GM23338 (cell line): ENCODE results near the gene SLC12A7. TPM values are rescaled to one million over a fixed set of nuclear protein-coding genes. Genes with fewer than 3 reads are reported as not detected.

ENCODE experiments used
- ATAC-seq: fragments of 200-7000 bp; cut with Tn5 transposase; 3 replicates; pipeline ENCODE4 v1.9.1; 2020
- DNase-seq: peaks from one replicate; pipeline ENCODE4 v3.0.0-alpha.2; 2015; ENCODE audit warnings: low spot score
- H2AFZ ChIP-seq: fragments of 200-600 bp; sonication (generic); 2 replicates; pipeline ENCODE4 v1.8.0; 2016; ENCODE audit warnings: antibody characterized with exemption, mild to moderate bottlenecking, moderate library complexity
- H3F3A ChIP-seq: fragments of 200-600 bp; sonication (generic); replicated peaks from 2 replicates; pipeline ENCODE4 v1.8.0; 2017; ENCODE audit warnings: antibody characterized with exemption, mixed run types, low read depth
- H3K27ac ChIP-seq: fragments of 200-600 bp; sonication (generic); 2 replicates; pipeline ENCODE4 v1.6.1; 2016; ENCODE audit warnings: low read depth
- H3K27me3 ChIP-seq: fragments of 200-600 bp; sonication (generic); 2 replicates; pipeline ENCODE4 v1.8.0; 2016; ENCODE audit warnings: mild to moderate bottlenecking, mixed run types, moderate library complexity; ENCODE audit not compliant: insufficient read depth
- H3K36me3 ChIP-seq: fragments of 200-600 bp; sonication (generic); 2 replicates; pipeline ENCODE4 v1.8.0; 2016; ENCODE audit warnings: mild to moderate bottlenecking; ENCODE audit not compliant: insufficient read depth
- H3K4me1 ChIP-seq: fragments of 200-600 bp; sonication (generic); 2 replicates; pipeline ENCODE4 v1.8.0; 2016; ENCODE audit warnings: mild to moderate bottlenecking, moderate library complexity; ENCODE audit not compliant: insufficient read depth
- H3K4me2 ChIP-seq: fragments of 200-600 bp; sonication (generic); 2 replicates; pipeline ENCODE4 v1.7.1; 2017; ENCODE audit warnings: mixed run types
- H3K4me3 ChIP-seq: fragments of 200-600 bp; sonication (generic); 2 replicates; pipeline ENCODE4 v1.6.1; 2016; ENCODE audit warnings: mixed run types
- H3K79me2 ChIP-seq: fragments of 200-600 bp; sonication (generic); replicated peaks from 2 replicates; pipeline ENCODE4 v1.8.0; 2017; ENCODE audit warnings: mild to moderate bottlenecking; ENCODE audit not compliant: insufficient read depth
- H3K9me2 ChIP-seq: fragments of 200-600 bp; sonication (generic); 2 replicates; pipeline ENCODE4 v1.8.0; 2017; ENCODE audit not compliant: insufficient read depth
- H4K20me1 ChIP-seq: fragments of 200-600 bp; sonication (generic); replicated peaks from 2 replicates; pipeline ENCODE4 v1.8.0; 2017; ENCODE audit warnings: mild to moderate bottlenecking; ENCODE audit not compliant: insufficient read depth
- H3K27ac Mint-ChIP-seq: 2 replicates; pipeline ENCODE4 v1.8.0; 2020; ENCODE audit warnings: inconsistent platforms, mild to moderate bottlenecking, moderate library complexity, mixed read lengths
- H3K27me3 Mint-ChIP-seq: 3 replicates; pipeline ENCODE4 v1.8.0; 2022; ENCODE audit warnings: low read depth, mild to moderate bottlenecking, moderate library complexity, mixed read lengths, inconsistent platforms; ENCODE audit not compliant: insufficient read depth, poor library complexity
- H3K36me3 Mint-ChIP-seq: 3 replicates; pipeline ENCODE4 v1.8.0; 2021; ENCODE audit warnings: low read depth, mild to moderate bottlenecking, inconsistent platforms, moderate library complexity, mixed read lengths
- H3K4me1 Mint-ChIP-seq: 3 replicates; pipeline ENCODE4 v1.8.0; 2020; ENCODE audit warnings: mild to moderate bottlenecking, inconsistent platforms, mixed read lengths
- H3K4me3 Mint-ChIP-seq: 3 replicates; pipeline ENCODE4 v1.8.0; 2021; ENCODE audit warnings: moderate library complexity, mild to moderate bottlenecking, inconsistent platforms, mixed read lengths
- H3K9me3 Mint-ChIP-seq: 3 replicates; pipeline ENCODE4 v1.8.0; 2020; ENCODE audit warnings: moderate library complexity, mild to moderate bottlenecking, inconsistent platforms, mixed read lengths
- CREB1 ChIP-seq: fragments of 250-450 bp; sonication (Bioruptor Pico); IDR thresholded peaks from 2 replicates; pipeline ENCODE4 v1.5.0; 2020; ENCODE audit warnings: low read depth, mild to moderate bottlenecking, moderate library complexity
- EZH2 ChIP-seq: fragments of 200-600 bp; sonication (generic); IDR thresholded peaks from one replicate; pipeline ENCODE4 v1.8.0; 2017; ENCODE audit warnings: antibody characterized with exemption, mild to moderate bottlenecking, low read depth; ENCODE audit not compliant: unreplicated experiment
- EZH2phosphoT487 ChIP-seq: fragments of 200-600 bp; sonication (generic); IDR thresholded peaks from one replicate; pipeline ENCODE4 v1.8.1; 2018; ENCODE audit warnings: antibody characterized with exemption; ENCODE audit not compliant: unreplicated experiment
- JUNB ChIP-seq: IDR thresholded peaks from one replicate; pipeline ENCODE4 v1.6.1; 2016; ENCODE audit warnings: antibody characterized with exemption; ENCODE audit not compliant: unreplicated experiment
- NANOG ChIP-seq: IDR thresholded peaks from 2 replicates; pipeline ENCODE4 v1.6.1; 2016; ENCODE audit warnings: antibody characterized with exemption, borderline replicate concordance
- POLR2AphosphoS5 ChIP-seq: IDR thresholded peaks from 2 replicates; pipeline ENCODE4 v1.6.1; 2016; ENCODE audit warnings: antibody characterized with exemption, low read depth
- REST ChIP-seq: IDR thresholded peaks from one replicate; pipeline ENCODE4 v1.6.1; 2018; ENCODE audit warnings: antibody characterized with exemption; ENCODE audit not compliant: unreplicated experiment
- STAT1 ChIP-seq: IDR thresholded peaks from one replicate; pipeline ENCODE4 v1.6.1; 2016; ENCODE audit warnings: antibody characterized with exemption; ENCODE audit not compliant: unreplicated experiment
- ZNF114 ChIP-seq: fragments of 250-450 bp; sonication (Bioruptor Pico); IDR thresholded peaks from 2 replicates; pipeline ENCODE4 v1.5.0; 2020; ENCODE audit warnings: mild to moderate bottlenecking, moderate library complexity
- ZNF331 ChIP-seq: fragments of 250-450 bp; sonication (Bioruptor Pico); IDR thresholded peaks from 2 replicates; pipeline ENCODE4 v1.5.0; 2020; ENCODE audit warnings: low read depth, mild to moderate bottlenecking, moderate library complexity
- ZNF462 ChIP-seq: fragments of 250-450 bp; sonication (Bioruptor Pico); IDR thresholded peaks from 2 replicates; pipeline ENCODE4 v1.5.0; 2020; ENCODE audit warnings: mild to moderate bottlenecking, moderate library complexity
- polyA plus RNA-seq: library from polyadenylated mRNA; unstranded; fragments of >200 nt; fragmentation: Nextera tagmentation; extraction: Ambion mirVana; gene quantifications from 2 replicates; pipeline ENCODE4 v1.2.1, GENCODE V29; 2016
- total RNA-seq: library from RNA; depleted of rRNA; stranded (reverse); fragments of >200 nt; shearing (Covaris generic); gene quantifications from 2 replicates; pipeline ENCODE4 v1.2.3, GENCODE V29; 2014
- TF ChIP-seq, protein P1 (sequence below): IDR thresholded peaks from 2 replicates; pipeline ENCODE4 v1.6.1; 2016; ENCODE audit warnings: antibody characterized with exemption

SLC12A7 gene
- total and polyA plus RNA-seq, 2 experiments from 2014 or later = 7.4 to 32.2 TPM

- TF ChIP-seq, protein P1, sequence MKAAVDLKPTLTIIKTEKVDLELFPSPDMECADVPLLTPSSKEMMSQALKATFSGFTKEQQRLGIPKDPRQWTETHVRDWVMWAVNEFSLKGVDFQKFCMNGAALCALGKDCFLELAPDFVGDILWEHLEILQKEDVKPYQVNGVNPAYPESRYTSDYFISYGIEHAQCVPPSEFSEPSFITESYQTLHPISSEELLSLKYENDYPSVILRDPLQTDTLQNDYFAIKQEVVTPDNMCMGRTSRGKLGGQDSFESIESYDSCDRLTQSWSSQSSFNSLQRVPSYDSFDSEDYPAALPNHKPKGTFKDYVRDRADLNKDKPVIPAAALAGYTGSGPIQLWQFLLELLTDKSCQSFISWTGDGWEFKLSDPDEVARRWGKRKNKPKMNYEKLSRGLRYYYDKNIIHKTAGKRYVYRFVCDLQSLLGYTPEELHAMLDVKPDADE = no peak
- TF ChIP-seq EZH2 = no peak
- no peak for TF ChIP-seq POLR2AphosphoS5
- TF ChIP-seq STAT1 = no peak
- no peak for TF ChIP-seq REST
- no peak for TF ChIP-seq ZNF331
- no peak for TF ChIP-seq CREB1
- no peak for TF ChIP-seq EZH2phosphoT487
- TF ChIP-seq NANOG = no peak
- no peak for TF ChIP-seq JUNB
Observed at GRCh38 chr5:1054018-1054798, 57.7 kb downstream of the SLC12A7 start (continued).

DNA sequence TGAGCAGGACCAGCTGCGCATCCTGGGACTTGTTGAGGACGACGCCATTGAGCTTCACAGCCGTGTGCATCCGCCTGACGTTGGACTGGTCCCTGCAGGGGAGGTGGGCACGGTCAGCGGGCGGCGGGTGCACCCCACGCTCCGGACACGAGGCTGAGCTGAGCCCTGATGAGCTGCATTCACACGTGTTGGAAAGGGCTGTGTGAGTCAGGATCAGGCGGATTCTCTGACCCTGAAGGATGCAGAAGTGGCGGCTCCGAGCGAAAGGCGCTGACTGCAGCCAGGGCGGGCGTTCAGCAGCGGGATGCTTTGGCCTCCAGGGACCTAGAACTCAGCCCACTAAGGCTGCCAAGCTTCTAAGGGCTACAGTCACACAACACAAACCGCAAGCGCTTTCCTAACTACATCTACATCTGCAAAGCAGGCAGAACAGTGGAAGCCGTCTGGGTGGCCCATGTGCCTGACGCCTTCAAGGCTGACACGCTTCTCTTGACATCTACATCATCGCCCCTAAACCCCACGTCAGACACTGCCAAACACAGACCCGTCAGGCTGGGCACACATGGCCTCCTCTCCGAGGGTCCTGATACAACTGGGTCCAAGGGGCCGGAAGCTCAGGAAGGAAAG lies 58.4 kb downstream of the SLC12A7 start:
- Mint-ChIP-seq H3K4me1 (no peaks in the 10 kb centered on the region), H3K9me3 (no peaks in the 10 kb centered on the region; the same call in 2 of the 3 replicates), H3K36me3 (peaks cover 16% of the 10 kb centered on the region; the same call in 2 of the 3 replicates), H3K27me3 (peaks cover 15% of the 10 kb centered on the region), H3K4me3 (no peak overlapping the region), H3K27ac (no peak overlapping the region)
- Histone ChIP-seq H3K36me3 (no peaks in the 10 kb centered on the region), H2AFZ (no peak overlapping the region), H3K4me1 (no peaks in the 10 kb centered on the region), H3K4me2 (no peak overlapping the region), H4K20me1 (no peaks in the 10 kb centered on the region; the same call in 1 of the 2 replicates), H3K4me3 (no peak overlapping the region), H3F3A (no peaks in the 10 kb centered on the region), H3K27me3 (no peaks in the 10 kb centered on the region), H3K27ac (no peak overlapping the region), H3K9me2 (no peaks in the 10 kb centered on the region), H3K79me2 (no peaks in the 10 kb centered on the region)
- peak; percentile 0 for DNase-seq
- ATAC-seq = no peak
- no peak for TF ChIP-seq EZH2
- TF ChIP-seq ZNF114 (CRISPR knock-in tag) = no peak
- no peak for TF ChIP-seq CREB1
- TF ChIP-seq ZNF462 (CRISPR knock-in tag) = no peak
- TF ChIP-seq NANOG = no peak
- TF ChIP-seq JUNB = no peak
- TF ChIP-seq STAT1 = no peak
